Ectodermal cell (in vitro differentiated cells): ENCODE measurements around the gene VEPH1.

Experiments used
- H3K27ac ChIP-seq: 2 replicates; pipeline ENCODE4 v1.7.0; 2013; ENCODE audit warnings: mild to moderate bottlenecking, low read depth, low read length; ENCODE audit not compliant: insufficient read depth, poor library complexity, severe bottlenecking
- H3K27me3 ChIP-seq: 2 replicates; pipeline ENCODE4 v1.7.0; 2013; ENCODE audit warnings: mild to moderate bottlenecking, low read length; ENCODE audit not compliant: insufficient read depth, control insufficient read depth, poor library complexity, severe bottlenecking
- H3K36me3 ChIP-seq: one replicate; pipeline ENCODE4 v1.7.0; 2013; ENCODE audit warnings: low read length; ENCODE audit not compliant: control insufficient read depth, insufficient read depth
- H3K4me1 ChIP-seq: one replicate; pipeline ENCODE4 v1.7.0; 2013; ENCODE audit warnings: low read length; ENCODE audit not compliant: control insufficient read depth, insufficient read depth
- H3K4me3 ChIP-seq: 2 replicates; pipeline ENCODE4 v1.7.0; 2013; ENCODE audit warnings: low read depth, low read length, control low read depth; ENCODE audit not compliant: insufficient read depth
- H3K9me3 ChIP-seq: 2 replicates; pipeline ENCODE4 v1.7.0; 2013; ENCODE audit warnings: mild to moderate bottlenecking, low read length, moderate library complexity; ENCODE audit not compliant: control insufficient read depth
- WGBS, 2 experiments: methylation state at CpG; one replicate each; pipeline ENCODE4 v1.1.7; 2013; ENCODE audit warnings: missing lambda C conversion rate in 2 of 2; 5-methylcytosine and 5-hydroxymethylcytosine counted together

Gene VEPH1

GRCh38 chr3:157438194-157438730 lies 65.0 kb downstream of the VEPH1 start:
- H3K27ac ChIP-seq = peak overlapping the region; percentile 79
- peak overlapping the region; percentile 67 for H3K4me3 ChIP-seq
- H3K4me1 ChIP-seq = peaks cover 4% of the 10 kb centered on the region
- WGBS, 2 experiments = 0 to 1% methylated on average over 22 of the region's 22 CpGs
- no peaks in the 10 kb centered on the region for H3K36me3 ChIP-seq
- no peaks in the 10 kb centered on the region for H3K27me3 ChIP-seq
- no peaks in the 10 kb centered on the region for H3K9me3 ChIP-seq

GRCh38 chr3:157436583-157437291 lies 66.5 kb downstream of the VEPH1 start, which contains the start of gene PTX3:
PTX3 (plus strand) TSS chr3:157436850; CDS start chr3:157436934, 84 bp downstream.
- 12% methylated on average over 15 of the region's 15 CpGs for WGBS, 2 experiments
- no peaks in the 10 kb centered on the region for H3K4me1 ChIP-seq
- H3K36me3 ChIP-seq = no peaks in the 10 kb centered on the region
- H3K4me3 ChIP-seq = peak within 1 kb of the TSS; percentile 67
- H3K9me3 ChIP-seq = no peaks in the 10 kb centered on the region
- peak within 1 kb of the TSS; percentile 79 for H3K27ac ChIP-seq
- H3K27me3 ChIP-seq = no peaks in the 10 kb centered on the region

- H3K4me3 ChIP-seq = no peak overlapping the region
- H3K36me3 ChIP-seq = no peaks in the 10 kb centered on the region
- 93 to 100% methylated on average over 1 to 2 of the region's 2 CpGs for WGBS, 2 experiments
- no peaks in the 10 kb centered on the region for H3K27me3 ChIP-seq
- no peaks in the 10 kb centered on the region for H3K4me1 ChIP-seq
- H3K27ac ChIP-seq = no peak overlapping the region
- H3K9me3 ChIP-seq = no peaks in the 10 kb centered on the region
These were observed 73.5 kb downstream of the VEPH1 start for GRCh38 chr3:157429708-157430107.

- WGBS, 2 experiments = 100% methylated on average over 1 of the region's 1 CpG; no CpG with 5 or more reads in 1 of the 2 experiments
- Histone ChIP-seq H3K27ac (no peak overlapping the region), H3K9me3 (no peaks in the 10 kb centered on the region), H3K4me3 (no peak overlapping the region), H3K4me1 (no peaks in the 10 kb centered on the region), H3K36me3 (no peaks in the 10 kb centered on the region), H3K27me3 (no peaks in the 10 kb centered on the region)
These were observed 74.4 kb downstream of the VEPH1 start for GRCh38 chr3:157428853-157429252.

DNA sequence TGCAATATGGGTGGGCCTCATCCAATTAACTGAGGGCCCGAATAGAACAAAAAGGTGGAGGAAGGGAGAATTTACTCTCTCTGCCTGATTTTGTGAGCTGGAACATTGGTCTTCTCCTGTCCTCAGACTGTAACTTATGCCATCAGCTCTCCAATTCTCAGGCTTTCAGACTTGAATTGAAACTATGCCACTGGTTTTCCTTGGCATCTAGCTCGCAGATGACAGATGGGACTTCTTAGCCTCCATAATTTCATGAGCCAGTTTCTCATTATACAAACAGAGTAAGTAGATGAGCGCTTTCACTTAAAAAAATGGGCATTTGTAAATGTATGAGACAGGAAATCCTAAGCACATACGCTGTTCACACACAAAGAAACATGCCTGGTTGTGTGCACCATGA lies 75.3 kb downstream of the VEPH1 start:
- H3K9me3 ChIP-seq = no peaks in the 10 kb centered on the region
- no peaks in the 10 kb centered on the region for H3K27me3 ChIP-seq
- H3K4me1 ChIP-seq = no peaks in the 10 kb centered on the region
- WGBS, 2 experiments = 62 to 68% methylated on average over 4 of the region's 4 CpGs
- H3K36me3 ChIP-seq = no peaks in the 10 kb centered on the region
- H3K4me3 ChIP-seq = no peak overlapping the region
- H3K27ac ChIP-seq = no peak overlapping the region

DNA sequence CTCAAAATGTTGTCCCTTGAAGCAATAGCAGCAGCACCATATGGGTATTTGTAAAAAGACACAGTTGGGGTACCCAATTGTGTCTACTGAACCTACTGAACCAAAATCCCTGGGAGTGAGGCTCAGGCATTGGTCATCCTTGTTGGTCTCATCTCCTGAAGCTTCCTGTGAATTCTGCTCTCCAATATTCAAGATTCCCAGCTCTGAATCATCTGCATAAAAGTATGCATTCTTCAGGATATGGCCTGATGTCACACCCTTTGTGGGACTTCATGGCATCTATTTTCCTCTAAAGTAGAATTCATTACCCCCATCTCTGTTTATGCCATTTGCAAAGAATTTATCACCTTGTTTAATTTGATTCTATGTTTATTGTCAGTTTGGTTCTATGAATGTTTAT lies 79.9 kb downstream of the VEPH1 start:
- Histone ChIP-seq H3K27ac (no peak overlapping the region), H3K4me1 (no peaks in the 10 kb centered on the region), H3K27me3 (no peaks in the 10 kb centered on the region), H3K4me3 (no peak overlapping the region), H3K36me3 (no peaks in the 10 kb centered on the region), H3K9me3 (no peaks in the 10 kb centered on the region)

- no peaks in the 10 kb centered on the region for H3K4me1 ChIP-seq
- no peak overlapping the region for H3K27ac ChIP-seq
- no peak overlapping the region for H3K4me3 ChIP-seq
- WGBS, 2 experiments = 88 to 97% methylated on average over 3 of the region's 3 CpGs
- no peaks in the 10 kb centered on the region for H3K27me3 ChIP-seq
- H3K36me3 ChIP-seq = no peaks in the 10 kb centered on the region
- H3K9me3 ChIP-seq = no peaks in the 10 kb centered on the region
These were observed 82.5 kb downstream of the VEPH1 start for GRCh38 chr3:157420606-157421130.

DNA sequence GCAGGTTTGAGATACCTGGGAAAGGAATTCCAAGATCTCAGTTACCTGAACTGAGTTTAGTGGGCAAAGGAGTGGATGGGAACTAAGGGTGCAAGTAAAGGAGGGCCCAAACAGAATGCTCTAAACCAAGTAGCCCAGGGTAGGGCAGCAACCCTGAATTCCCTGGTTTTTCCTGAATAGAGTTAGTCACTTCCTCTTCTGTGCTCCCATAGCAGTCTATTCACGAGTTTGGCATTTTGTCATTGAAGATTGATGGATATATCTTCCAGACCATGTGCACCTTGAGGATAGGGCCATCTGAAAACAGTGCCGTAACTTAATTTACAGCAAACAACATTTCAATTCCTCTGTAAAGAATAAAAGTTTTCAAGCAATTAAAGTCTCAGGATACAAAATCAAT lies 85.1 kb downstream of the VEPH1 start:
- Histone ChIP-seq H3K27me3 (no peaks in the 10 kb centered on the region), H3K27ac (no peak overlapping the region), H3K36me3 (no peaks in the 10 kb centered on the region), H3K4me3 (no peak overlapping the region), H3K9me3 (no peaks in the 10 kb centered on the region), H3K4me1 (no peaks in the 10 kb centered on the region)
- WGBS, 2 experiments = 81 to 93% methylated on average over 2 of the region's 2 CpGs

GRCh38 chr3:157417247-157417646 lies 86.0 kb downstream of the VEPH1 start:
- WGBS, 2 experiments = 93 to 96% methylated on average over 2 of the region's 2 CpGs
- Histone ChIP-seq H3K27me3 (no peaks in the 10 kb centered on the region), H3K4me3 (no peak overlapping the region)

DNA sequence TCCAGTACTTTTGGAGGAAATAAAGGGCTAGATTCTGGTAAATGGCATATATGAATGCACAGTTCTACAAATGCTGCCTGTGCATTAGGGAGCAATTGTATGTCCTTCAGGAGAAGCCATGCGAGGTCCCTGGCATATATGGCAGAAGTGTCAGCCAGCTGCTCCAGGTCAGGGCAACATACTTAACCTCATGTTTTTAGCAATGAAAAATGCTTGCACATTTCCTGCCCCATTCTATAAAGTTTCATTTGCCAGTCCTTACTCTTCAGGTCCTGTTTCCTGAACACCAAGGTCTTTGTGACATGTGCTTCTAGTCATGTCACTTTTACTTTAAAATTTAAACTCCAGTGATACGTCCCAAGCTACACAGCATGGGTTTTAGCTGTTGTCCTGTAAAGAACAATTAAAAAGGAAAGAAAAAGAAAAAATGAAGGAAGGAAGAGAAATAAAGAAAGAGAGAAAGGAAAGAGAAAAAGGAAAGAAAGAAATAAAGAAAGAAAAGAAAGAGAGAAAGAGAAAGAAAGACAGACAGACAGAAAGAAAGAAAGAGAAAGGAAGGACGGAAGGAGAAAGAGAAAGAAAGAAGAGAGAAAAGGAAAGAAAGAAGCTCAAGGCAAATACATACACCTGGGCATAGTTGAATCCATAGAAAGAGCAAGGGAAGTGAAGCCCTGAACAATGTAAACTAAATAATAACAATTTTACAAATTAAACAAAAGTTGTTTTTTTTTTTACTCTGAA lies 86.7 kb downstream of the VEPH1 start:
- H3K9me3 ChIP-seq = no peaks in the 10 kb centered on the region
- H3K4me3 ChIP-seq = no peak overlapping the region
- H3K36me3 ChIP-seq = no peaks in the 10 kb centered on the region
- no peaks in the 10 kb centered on the region for H3K4me1 ChIP-seq
- no peaks in the 10 kb centered on the region for H3K27me3 ChIP-seq
- no peak overlapping the region for H3K27ac ChIP-seq
- 96 to 98% methylated on average over 3 of the region's 3 CpGs for WGBS, 2 experiments

More at GRCh38 chr3:157417247-157417646, 86.0 kb downstream of the VEPH1 start:
- H3K4me1 ChIP-seq = no peaks in the 10 kb centered on the region
- no peaks in the 10 kb centered on the region for H3K36me3 ChIP-seq
- no peak overlapping the region for H3K27ac ChIP-seq
- no peaks in the 10 kb centered on the region for H3K9me3 ChIP-seq
